Measurements from ENCODE around the gene GNA14.
"Not testable (repeated sequence)": the region's sequence is repeated elsewhere in the genome, so short reads cannot be mapped to it uniquely, and the experiment has no call there.

Gene GNA14

GRCh38 chr9:77486463-77486862 is 161.7 kb downstream of the GNA14 start:
- no peak for DNase-seq

GRCh38 chr9:77475641-77476473 is 172.3 kb downstream of the GNA14 start:
- peak; percentile 40 for DNase-seq

- DNase-seq, result no peak
Measured at GRCh38 chr9:77474936-77475335, 173.2 kb downstream of the GNA14 start.

GRCh38 chr9:77472646-77473045 is 175.5 kb downstream of the GNA14 start:
- no peak for DNase-seq

GRCh38 chr9:77471572-77471971 is 176.6 kb downstream of the GNA14 start:
- no peak for DNase-seq

- DNase-seq, result no peak
Measured at GRCh38 chr9:77469515-77470231, 178.4 kb downstream of the GNA14 start.

- no peak for DNase-seq
Measured at GRCh38 chr9:77464661-77465060, 183.5 kb downstream of the GNA14 start.

- no peak for DNase-seq
Measured at GRCh38 chr9:77463151-77463550, 185.0 kb downstream of the GNA14 start.

GRCh38 chr9:77462066-77462465 is 186.1 kb downstream of the GNA14 start:
- DNase-seq, result no peak

GRCh38 chr9:77460938-77461337 is 187.2 kb downstream of the GNA14 start:
- no peak for DNase-seq

- DNase-seq, result peak; percentile 59
Measured at GRCh38 chr9:77457916-77458592, 190.1 kb downstream of the GNA14 start.

GRCh38 chr9:77456829-77457437 is 191.2 kb downstream of the GNA14 start:
- DNase-seq, result peak; percentile 84

- peak; percentile 28 for DNase-seq
Measured at GRCh38 chr9:77455312-77455927, 192.7 kb downstream of the GNA14 start.

GRCh38 chr9:77454663-77455062 is 193.5 kb downstream of the GNA14 start:
- DNase-seq, result no peak

GRCh38 chr9:77453825-77454647 is 194.1 kb downstream of the GNA14 start:
- no peak for DNase-seq

- no peak for DNase-seq
Measured at GRCh38 chr9:77451507-77451906, 196.6 kb downstream of the GNA14 start.

GRCh38 chr9:77450085-77450475 is 198.0 kb downstream of the GNA14 start:
- DNase-seq, result no peak

- no peak for DNase-seq
Measured at GRCh38 chr9:77449240-77450084, 198.7 kb downstream of the GNA14 start.

- no peak for DNase-seq
Measured at GRCh38 chr9:77447646-77448045, 200.5 kb downstream of the GNA14 start.

- no peak for DNase-seq
Measured at GRCh38 chr9:77442436-77442835, 205.7 kb downstream of the GNA14 start.

GRCh38 chr9:77441124-77441523 is 207.0 kb downstream of the GNA14 start:
- not testable (repeated sequence) for DNase-seq
